ENCODE results near the gene FGF14. TPM values are rescaled to one million over a fixed set of nuclear protein-coding genes. Genes with fewer than 3 reads are reported as not detected.

FGF14 gene
- total RNA-seq, 4 donors from 2014 or later: 0.12 to 3.5 (median 1.3) TPM

DNA sequence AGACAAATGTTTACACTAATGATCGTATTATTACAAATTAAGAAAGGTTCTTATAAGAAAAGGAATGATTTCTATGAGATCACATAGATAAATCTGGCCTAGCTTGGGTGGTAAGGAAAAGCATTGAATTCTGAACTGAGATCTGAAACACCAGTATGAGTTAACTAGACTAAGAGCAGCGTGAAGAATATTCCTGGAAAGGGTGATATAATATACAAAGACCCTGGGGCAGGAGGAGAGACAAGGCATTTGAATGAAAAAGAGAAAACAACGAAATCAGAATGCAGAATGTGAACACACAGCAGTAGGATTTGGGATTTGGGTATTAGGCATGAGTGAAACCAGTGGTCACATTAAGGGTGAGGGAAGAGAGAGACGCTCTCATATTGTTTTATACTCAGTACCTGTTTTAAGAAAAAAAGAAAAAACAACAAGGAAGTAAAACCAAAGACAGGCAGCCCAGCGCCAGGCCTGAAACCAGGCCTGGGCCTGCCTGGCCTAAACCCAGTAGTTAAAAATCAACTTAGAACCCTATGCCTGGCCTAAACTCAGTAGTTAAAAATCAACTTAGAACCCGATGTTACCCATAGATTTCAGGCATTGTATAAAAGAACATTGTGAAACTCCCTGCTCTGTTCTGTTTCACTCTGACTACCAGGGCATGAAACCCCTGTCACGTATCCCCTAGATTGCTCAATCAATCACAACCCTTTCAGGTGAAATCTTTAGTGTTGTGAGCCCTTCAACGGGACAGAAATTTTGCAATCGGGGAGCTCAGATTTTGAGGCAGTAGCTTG lies 662.3 kb downstream of the FGF14 start:
- no peak for ATAC-seq (ENCODE audit: low FRiP score)
- TF ChIP-seq, protein P1, sequence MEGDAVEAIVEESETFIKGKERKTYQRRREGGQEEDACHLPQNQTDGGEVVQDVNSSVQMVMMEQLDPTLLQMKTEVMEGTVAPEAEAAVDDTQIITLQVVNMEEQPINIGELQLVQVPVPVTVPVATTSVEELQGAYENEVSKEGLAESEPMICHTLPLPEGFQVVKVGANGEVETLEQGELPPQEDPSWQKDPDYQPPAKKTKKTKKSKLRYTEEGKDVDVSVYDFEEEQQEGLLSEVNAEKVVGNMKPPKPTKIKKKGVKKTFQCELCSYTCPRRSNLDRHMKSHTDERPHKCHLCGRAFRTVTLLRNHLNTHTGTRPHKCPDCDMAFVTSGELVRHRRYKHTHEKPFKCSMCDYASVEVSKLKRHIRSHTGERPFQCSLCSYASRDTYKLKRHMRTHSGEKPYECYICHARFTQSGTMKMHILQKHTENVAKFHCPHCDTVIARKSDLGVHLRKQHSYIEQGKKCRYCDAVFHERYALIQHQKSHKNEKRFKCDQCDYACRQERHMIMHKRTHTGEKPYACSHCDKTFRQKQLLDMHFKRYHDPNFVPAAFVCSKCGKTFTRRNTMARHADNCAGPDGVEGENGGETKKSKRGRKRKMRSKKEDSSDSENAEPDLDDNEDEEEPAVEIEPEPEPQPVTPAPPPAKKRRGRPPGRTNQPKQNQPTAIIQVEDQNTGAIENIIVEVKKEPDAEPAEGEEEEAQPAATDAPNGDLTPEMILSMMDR (IDR thresholded peaks at IDR 0.05): no peak

GRCh38 chr13:101738336-101738735 lies 663.5 kb downstream of the FGF14 start:
- no peak for ATAC-seq (ENCODE audit: low FRiP score)
- TF ChIP-seq, protein P1 (IDR thresholded peaks at IDR 0.05): no peak

More for the DNA sequence above, 662.3 kb downstream of the FGF14 start:
- no peak for DNase-seq (ENCODE audit: low spot score)

GRCh38 chr13:101736566-101736965 lies 665.3 kb downstream of the FGF14 start:
- TF ChIP-seq, protein P1 (IDR thresholded peaks at IDR 0.05): no peak

More at GRCh38 chr13:101738336-101738735, 663.5 kb downstream of the FGF14 start:
- DNase-seq (ENCODE audit: low spot score): no peak

GRCh38 chr13:101730420-101731000 lies 671.3 kb downstream of the FGF14 start:
- TF ChIP-seq, protein P1 (IDR thresholded peaks at IDR 0.05): no peak
- ATAC-seq (ENCODE audit: low FRiP score) (no peak), DNase-seq (ENCODE audit: low spot score) (no peak)

More at GRCh38 chr13:101736566-101736965, 665.3 kb downstream of the FGF14 start:
- ATAC-seq (ENCODE audit: low FRiP score) (no peak), DNase-seq (ENCODE audit: low spot score) (no peak)

DNA sequence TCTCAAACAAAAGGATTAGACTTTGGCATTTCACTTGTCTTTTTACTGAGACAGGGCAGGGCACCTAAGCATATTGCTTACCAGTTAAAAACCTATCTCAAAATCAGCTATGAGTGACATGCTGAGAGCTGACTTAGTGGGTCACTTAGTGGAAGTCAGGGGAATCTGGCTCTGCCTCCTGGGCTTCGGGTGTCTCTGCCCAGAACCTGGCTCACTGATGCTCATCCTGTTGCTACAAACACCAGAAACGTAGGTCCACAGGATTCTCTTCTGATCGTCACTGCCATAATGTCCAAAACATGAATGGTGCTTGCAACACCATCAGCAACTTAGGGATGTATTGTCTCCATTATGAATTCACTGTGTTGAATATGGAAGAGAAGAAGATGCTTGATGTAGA lies 673.2 kb downstream of the FGF14 start:
- TF ChIP-seq, protein P1 (IDR thresholded peaks at IDR 0.05): no peak
- ATAC-seq (ENCODE audit: low FRiP score): no peak

DNA sequence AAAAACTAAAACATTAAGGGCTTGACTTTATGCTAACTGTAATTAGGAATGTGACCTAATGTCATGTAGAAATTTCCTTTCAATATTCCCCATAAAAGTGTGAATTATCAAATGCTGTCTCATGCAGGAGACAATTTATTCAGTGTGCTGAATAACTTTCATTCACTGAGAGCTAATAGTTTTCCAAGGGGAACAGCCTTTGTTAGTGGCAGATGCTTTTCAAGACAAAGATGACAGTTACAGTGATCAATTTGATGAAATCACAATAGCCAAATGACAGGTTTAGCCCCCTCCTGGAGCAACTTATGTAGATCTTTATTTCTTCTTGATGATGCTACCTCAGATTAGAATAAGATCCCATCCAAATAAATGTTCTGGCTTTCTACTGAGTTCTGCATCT lies 673.8 kb downstream of the FGF14 start:
- no peak for DNase-seq (ENCODE audit: low spot score)
- TF ChIP-seq, protein P1 (IDR thresholded peaks at IDR 0.05): no peak
- no peak for ATAC-seq (ENCODE audit: low FRiP score)

More for the DNA sequence above, 673.2 kb downstream of the FGF14 start:
- no peak for DNase-seq (ENCODE audit: low spot score)

Measured in omental fat pad (tissue), 4 donors.